HFFc6 (cell line): ENCODE data around the gene SH3RF3. TPM values are rescaled to one million over a fixed set of nuclear protein-coding genes. Genes with fewer than 3 reads are reported as not detected.

Source experiments
- DNase-seq: peaks from one replicate; pipeline ENCODE4 v3.0.0-alpha.2; 2018
- H3K27ac Mint-ChIP-seq: 2 replicates; pipeline ENCODE4 v1.8.0; 2020; ENCODE audit warnings: mild to moderate bottlenecking, mixed read lengths
- H3K27me3 Mint-ChIP-seq: 2 replicates; pipeline ENCODE4 v1.8.0; 2021; ENCODE audit warnings: mild to moderate bottlenecking, moderate library complexity, mixed read lengths; ENCODE audit not compliant: insufficient read depth
- H3K36me3 Mint-ChIP-seq: 2 replicates; pipeline ENCODE4 v1.8.0; 2021; ENCODE audit warnings: low read depth, mixed read lengths
- H3K4me1 Mint-ChIP-seq: 2 replicates; pipeline ENCODE4 v1.8.0; 2020; ENCODE audit warnings: low read depth, mixed read lengths
- H3K4me3 Mint-ChIP-seq: 2 replicates; pipeline ENCODE4 v1.8.0; 2020; ENCODE audit warnings: mild to moderate bottlenecking, moderate library complexity, mixed read lengths
- H3K9me3 Mint-ChIP-seq: 2 replicates; pipeline ENCODE4 v1.8.0; 2020; ENCODE audit warnings: mild to moderate bottlenecking, mixed read lengths
- total RNA-seq, 6 experiments: library from RNA; stranded (reverse); fragmentation: NEBNext Ultra II Directional; extraction: Animal tissue kit (Norgen Biotek cat#: 25700); gene quantifications; 2 replicates in 1 of 6; 3 replicates in 5 of 6; pipeline ENCODE4 v1.2.3, GENCODE V29; 2021
- TF ChIP-seq, protein P1 (sequence below): fragments of 200-600 bp; sonication (generic); IDR thresholded peaks from 2 replicates; pipeline ENCODE4 v1.5.0; 2021; ENCODE audit warnings: antibody characterized with exemption, mild to moderate bottlenecking

The SH3RF3 gene
- total RNA-seq, 6 experiments from 2014 or later, result 2.4 to 4.4 (median 3.7) TPM

DNA sequence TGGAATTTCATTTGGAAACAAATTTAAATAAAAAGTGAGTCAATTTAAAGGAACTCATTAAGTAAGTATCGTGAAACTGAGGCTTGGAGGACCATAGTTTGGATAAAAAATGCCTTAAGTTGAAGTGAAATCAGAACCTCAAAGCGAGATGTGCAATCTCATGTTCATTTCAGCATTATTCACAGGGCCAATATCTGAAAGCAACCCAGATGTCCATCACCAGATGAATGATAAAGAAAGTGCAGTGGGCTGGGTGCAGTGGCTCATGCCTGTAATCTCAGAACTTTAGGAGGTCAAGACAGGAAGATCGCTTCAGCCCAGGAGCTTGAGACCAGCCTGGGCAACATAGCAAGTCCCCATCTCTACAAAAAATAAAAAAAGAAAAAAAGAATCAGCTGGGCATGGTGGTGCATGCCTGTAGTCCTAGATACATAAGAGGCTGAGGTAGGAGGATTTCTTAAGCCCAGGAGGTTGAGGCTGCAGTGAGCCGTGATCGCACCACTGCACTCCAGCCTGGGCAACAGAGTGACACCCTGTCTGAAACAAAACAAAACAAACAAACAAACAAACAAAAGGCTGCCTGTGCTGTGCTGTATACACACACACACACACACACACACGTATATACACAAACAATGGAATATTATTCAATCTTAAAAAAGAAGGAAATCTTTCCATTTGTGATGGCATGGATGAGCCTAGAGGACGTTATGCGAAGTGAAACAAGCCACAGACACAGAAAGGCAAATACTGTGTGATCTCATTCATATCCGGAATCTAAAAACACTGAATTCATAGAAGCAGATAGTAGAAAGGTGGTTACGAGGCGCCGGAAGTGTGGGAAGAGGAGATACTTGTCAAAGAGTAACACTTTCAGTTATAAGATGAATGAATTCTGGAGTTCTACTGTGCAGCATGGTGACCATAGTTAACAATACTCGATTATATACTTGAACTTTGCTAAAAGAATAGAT lies 14.5 kb downstream of the SH3RF3 start:
- Mint-ChIP-seq H3K4me3 (no peak overlapping the region), H3K9me3 (no peaks in the 10 kb centered on the region), H3K36me3 (no peaks in the 10 kb centered on the region), H3K27ac (no peak overlapping the region), H3K27me3 (peaks cover 36% of the 10 kb centered on the region), H3K4me1 (peaks cover 15% of the 10 kb centered on the region)
- TF ChIP-seq, protein P1, sequence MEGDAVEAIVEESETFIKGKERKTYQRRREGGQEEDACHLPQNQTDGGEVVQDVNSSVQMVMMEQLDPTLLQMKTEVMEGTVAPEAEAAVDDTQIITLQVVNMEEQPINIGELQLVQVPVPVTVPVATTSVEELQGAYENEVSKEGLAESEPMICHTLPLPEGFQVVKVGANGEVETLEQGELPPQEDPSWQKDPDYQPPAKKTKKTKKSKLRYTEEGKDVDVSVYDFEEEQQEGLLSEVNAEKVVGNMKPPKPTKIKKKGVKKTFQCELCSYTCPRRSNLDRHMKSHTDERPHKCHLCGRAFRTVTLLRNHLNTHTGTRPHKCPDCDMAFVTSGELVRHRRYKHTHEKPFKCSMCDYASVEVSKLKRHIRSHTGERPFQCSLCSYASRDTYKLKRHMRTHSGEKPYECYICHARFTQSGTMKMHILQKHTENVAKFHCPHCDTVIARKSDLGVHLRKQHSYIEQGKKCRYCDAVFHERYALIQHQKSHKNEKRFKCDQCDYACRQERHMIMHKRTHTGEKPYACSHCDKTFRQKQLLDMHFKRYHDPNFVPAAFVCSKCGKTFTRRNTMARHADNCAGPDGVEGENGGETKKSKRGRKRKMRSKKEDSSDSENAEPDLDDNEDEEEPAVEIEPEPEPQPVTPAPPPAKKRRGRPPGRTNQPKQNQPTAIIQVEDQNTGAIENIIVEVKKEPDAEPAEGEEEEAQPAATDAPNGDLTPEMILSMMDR, result no peak
- DNase-seq, result no peak

DNA sequence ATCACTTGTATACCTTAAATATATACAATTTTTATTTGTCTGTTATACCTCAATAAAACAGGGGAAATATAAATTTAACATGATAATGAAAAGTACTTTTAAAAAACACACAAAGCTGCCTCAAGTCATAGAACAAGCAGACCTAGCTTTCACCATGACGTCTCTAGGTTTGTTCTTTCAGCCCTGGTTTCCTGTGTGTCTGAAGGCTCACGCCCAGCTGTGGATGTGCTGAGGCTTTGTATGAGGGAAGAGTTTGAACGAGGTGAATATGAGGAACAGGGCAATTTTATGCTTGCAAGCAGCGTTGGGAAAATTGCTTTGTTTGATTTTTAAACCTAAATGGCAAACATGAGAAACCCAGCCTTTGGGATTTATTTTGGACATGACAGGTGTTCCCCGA lies 15.3 kb downstream of the SH3RF3 start:
- TF ChIP-seq, protein P1, result no peak
- DNase-seq, result no peak
- H3K27me3 Mint-ChIP-seq, result peaks cover 36% of the 10 kb centered on the region
- H3K4me3 Mint-ChIP-seq, result no peak overlapping the region
- H3K4me1 Mint-ChIP-seq, result peaks cover 17% of the 10 kb centered on the region
- H3K27ac Mint-ChIP-seq, result no peak overlapping the region
- no peaks in the 10 kb centered on the region for H3K36me3 Mint-ChIP-seq
- H3K9me3 Mint-ChIP-seq, result no peaks in the 10 kb centered on the region

DNA sequence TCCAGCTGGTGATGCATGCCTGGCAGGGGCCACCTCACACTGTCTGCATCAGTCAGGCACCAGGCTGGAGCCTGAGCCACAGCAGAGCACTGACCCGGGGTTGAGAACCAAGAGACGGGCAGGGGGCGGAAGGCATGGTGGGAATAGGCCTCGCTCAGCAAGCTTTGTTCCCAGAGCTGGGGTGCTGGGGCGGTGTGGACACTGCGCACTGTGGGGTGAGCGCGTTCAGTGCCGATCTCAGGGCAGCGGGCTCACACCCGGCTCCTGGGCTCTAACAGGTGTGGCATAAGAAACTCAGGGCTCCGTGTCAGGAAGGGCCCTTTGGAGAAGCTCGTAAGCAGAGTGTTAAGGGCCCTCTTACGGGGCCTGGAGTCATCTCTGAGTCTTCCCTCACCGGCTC lies 15.7 kb downstream of the SH3RF3 start:
- Mint-ChIP-seq H3K9me3 (no peaks in the 10 kb centered on the region), H3K4me1 (peaks cover 13% of the 10 kb centered on the region), H3K27ac (no peak overlapping the region), H3K36me3 (no peaks in the 10 kb centered on the region), H3K27me3 (peaks cover 36% of the 10 kb centered on the region), H3K4me3 (no peak overlapping the region)
- TF ChIP-seq, protein P1, result no peak
- no peak for DNase-seq

DNA sequence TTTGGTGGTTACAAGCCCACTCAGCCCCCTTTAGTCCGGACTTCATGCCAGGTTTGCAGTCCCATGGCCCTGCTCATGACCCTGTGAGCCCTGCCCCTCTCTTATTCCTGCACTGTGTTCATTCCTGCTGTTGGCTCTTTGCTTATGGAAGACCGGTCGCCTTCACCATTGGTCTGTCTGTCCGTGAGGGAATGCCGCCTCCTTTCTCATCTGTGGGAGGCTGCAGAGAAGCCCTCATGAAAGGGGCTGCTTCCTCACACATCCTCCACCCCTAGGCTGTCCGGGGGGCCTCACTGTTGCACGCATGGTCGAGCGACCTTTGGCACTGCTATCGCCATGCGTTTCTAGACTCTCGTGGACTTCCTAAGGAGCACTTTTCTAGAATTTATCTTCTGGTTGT lies 16.3 kb downstream of the SH3RF3 start:
- Mint-ChIP-seq H3K36me3 (no peaks in the 10 kb centered on the region), H3K9me3 (no peaks in the 10 kb centered on the region), H3K27ac (no peak overlapping the region), H3K27me3 (peaks cover 33% of the 10 kb centered on the region), H3K4me3 (no peak overlapping the region), H3K4me1 (peaks cover 11% of the 10 kb centered on the region)
- no peak for DNase-seq
- TF ChIP-seq, protein P1, result no peak

DNA sequence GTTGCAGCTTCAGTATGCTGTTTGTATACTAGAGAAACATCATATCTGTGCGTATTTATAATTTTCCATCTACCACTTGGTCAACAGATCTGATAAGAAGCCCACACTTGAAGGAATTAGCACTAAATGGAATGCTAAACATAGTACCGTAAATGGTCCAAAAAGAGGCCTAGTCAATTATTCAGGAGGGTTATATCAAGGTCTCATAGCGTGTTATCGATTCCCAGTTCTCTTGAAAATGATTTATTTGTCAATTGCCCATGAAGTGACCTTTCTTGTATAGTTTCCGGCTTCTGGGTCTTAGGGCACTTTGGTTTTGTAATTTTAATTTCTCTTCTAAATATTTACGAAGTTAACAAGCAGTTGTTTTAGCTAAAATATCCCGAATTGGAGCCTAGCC lies 18.4 kb downstream of the SH3RF3 start:
- H3K4me1 Mint-ChIP-seq, result peaks cover 11% of the 10 kb centered on the region
- peaks cover 25% of the 10 kb centered on the region for H3K27me3 Mint-ChIP-seq
- DNase-seq, result no peak
- no peaks in the 10 kb centered on the region for H3K36me3 Mint-ChIP-seq
- H3K4me3 Mint-ChIP-seq, result no peak overlapping the region
- TF ChIP-seq, protein P1, result no peak
- no peaks in the 10 kb centered on the region for H3K9me3 Mint-ChIP-seq
- no peak overlapping the region for H3K27ac Mint-ChIP-seq
